SW480 (cell line): ENCODE measurements around the gene SLC29A2.

Experiments used
- DNase-seq: peaks from one replicate; pipeline ENCODE4 v3.0.0-alpha.2; 2016; ENCODE audit warnings: low spot score

SLC29A2 gene

GRCh38 chr11:66347425-66348276, 23.9 kb downstream of the SLC29A2 start, which contains the start of gene B4GAT1:
Gene B4GAT1 (minus strand): TSS chr11:66347629. CDS start chr11:66347545, 84 bp downstream.
- peak; percentile 91 for DNase-seq

- peak; percentile 21 for DNase-seq
Observed at GRCh38 chr11:66346476-66347424, 24.8 kb downstream of the SLC29A2 start.

DNA sequence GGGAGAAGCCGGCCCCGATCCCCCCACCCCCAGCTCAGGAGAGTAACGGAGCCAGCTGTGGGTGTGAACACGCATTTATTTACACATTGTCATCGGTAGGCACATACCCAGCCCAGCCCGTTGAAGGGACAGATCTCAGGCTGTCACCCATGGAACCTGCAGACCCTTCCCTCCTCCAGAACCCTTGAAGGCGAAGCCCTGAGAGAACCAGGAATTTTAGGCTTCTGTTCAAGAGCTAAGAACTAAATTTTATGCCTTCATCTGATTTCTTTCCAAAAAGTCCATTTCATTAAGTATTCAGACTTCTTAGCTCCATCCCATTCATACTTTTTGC, 26.3 kb downstream of the SLC29A2 start:
- no peak for DNase-seq

DNA sequence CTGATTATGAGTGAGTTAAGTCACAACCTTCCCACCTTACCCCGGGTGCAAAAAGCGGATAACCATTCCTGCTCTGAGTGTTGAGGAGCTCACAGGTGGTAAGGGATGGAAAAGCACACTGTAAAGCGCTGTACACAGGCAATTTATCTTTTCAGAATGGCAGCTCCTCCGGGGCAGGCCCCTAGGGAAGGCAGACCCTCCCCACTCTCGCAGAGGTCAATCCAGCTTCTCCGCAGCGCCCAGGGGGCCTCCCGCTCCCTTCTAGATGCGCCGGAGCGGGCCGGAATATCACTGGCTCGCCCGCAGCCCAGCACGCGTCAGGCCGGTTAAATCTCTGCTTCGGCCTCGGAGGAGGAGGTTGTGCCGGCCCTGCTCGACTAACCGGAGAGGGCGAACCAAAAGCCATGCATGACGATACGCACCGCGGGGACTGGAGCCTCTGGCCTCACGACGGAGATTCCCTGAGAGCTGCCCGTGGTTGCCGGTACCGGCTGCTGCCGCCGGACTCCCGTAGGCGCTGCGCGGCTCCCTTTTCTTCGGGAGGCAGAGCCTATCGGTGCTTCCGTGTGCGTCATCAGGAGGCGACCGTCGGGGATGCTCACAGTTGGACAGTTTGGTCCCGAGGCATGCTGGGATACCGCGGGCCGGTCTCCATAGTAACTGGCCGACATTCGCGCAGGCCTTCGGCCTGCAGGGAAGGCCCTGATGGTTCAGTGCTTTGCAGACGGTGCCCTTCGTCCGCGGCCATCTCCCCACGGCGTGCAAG, 26.8 kb downstream of the SLC29A2 start, which contains the start of gene BRMS1:
Gene BRMS1, minus strand, starts transcription at position 555 of the 766 bp plus-strand sequence. CDS start 2,870 bp downstream, outside the sequence.
- DNase-seq = peak; percentile 96

GRCh38 chr11:66343176-66343575, 28.4 kb downstream of the SLC29A2 start:
- DNase-seq = no peak

DNA sequence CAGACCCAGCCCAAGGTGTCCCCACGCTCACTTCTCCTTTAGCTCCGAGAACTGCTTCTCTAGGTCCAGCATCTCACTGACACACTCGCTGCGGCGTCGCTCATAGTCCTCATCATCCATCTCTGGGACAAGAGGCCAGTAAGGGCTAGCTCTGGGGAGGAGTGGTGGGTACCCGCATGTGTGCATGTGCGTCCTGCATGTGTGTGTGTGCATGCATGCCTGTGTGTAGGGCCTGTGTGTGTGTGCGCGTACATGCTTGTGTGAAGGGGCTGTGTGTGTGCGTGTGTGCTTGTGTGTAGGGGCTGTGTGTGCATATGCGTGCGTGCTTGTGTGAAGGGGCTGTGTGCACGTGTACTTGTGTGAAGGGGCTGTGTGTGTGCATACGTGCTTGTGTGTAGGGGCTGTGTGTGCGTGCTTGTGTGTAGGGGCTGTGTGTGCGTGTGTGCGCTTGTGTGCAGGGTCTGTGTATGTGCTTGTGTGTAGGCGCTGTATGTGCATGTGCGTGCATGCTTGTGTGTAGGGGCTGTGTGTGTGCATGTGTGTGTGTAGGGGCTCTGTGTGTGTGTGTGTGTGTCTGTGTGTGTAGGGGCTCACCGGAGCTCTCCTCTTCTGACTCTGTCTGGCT, 29.9 kb downstream of the SLC29A2 start:
- no peak for DNase-seq

- DNase-seq = no peak
Observed at GRCh38 chr11:66340596-66341501, 30.7 kb downstream of the SLC29A2 start.

DNA sequence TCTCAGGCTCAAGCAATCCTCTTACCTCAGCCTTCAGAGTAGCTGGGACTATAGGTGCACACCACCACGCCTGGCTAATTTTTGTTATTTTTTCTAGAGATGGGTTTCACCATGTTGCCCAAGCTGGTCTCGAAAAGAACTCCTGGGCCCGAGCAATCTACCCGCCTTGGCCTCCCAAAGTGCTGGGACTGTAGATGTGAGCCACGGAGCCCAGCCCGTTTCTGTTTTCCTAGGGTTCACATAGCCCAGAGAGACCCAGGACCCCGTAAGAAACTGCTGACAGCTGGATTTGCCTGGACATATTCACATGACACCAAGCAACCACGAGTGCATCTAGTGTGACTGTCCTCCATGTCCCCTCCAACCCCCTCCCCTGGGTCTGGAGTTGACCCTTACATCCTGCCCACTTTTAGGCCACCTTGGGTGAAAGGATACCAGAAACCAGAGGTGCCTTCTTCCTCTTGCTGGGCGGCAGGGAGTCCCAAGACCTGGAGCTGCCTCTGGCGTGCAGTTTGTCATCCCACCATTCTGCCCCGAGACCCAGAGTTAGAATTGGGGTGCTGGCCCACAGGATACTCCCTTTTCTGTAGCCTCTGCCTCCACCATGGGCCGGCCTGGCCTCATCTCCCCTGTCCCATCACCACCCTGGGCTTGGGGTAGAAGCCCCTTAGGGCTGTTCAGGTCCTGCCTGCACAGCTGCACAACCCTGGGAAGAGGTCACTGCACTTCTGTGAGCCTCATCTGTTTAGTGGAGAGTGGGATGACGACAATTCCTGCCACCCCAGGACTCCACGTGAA, 31.7 kb downstream of the SLC29A2 start:
- DNase-seq = no peak

- DNase-seq = no peak
Observed at GRCh38 chr11:66339162-66339675, 32.3 kb downstream of the SLC29A2 start.

DNA sequence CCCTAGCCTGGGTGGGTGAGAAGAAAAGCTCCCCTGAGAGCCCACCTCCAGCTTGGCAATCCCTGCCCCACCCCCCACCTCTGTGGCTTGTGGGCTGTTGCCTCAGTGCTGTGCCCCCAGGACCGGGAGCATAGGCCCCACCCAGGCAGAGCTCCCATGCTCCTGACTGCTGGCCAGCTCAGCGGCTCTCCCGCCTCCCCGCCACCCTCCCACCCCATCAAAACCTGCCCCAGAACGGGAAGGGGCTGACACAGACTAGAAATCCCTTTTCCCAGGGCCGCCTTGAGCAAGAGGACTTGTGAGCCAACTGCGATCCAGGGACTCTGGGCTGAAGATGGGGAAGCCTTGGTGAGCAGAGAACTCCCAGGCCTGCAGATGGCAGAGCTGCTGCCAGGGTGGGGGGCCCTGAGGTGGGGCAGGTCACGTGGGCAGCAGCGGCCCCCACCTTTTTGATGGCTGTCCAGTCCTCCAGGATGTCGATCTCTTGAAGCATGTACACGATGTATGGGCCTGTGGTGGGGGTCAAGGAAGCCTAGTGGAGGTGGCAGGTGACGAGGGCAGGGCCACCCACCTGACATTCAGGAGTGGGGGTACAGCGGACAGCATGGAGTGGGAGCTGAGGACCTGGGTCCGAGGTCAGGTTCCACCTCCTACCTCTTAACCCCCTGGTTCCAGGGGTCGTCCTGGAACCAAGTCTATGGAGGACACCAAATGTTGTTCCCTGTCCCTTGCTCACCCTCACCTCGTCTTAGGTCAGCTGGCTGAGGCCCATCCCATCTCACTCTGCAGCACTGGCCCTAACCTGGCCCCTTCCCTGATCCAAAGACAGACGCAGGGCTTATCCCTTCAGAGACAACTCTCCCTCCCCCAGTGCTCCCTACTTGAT, 33.0 kb downstream of the SLC29A2 start:
- no peak for DNase-seq

GRCh38 chr11:66337103-66337899, 34.3 kb downstream of the SLC29A2 start:
- DNase-seq = no peak

DNA sequence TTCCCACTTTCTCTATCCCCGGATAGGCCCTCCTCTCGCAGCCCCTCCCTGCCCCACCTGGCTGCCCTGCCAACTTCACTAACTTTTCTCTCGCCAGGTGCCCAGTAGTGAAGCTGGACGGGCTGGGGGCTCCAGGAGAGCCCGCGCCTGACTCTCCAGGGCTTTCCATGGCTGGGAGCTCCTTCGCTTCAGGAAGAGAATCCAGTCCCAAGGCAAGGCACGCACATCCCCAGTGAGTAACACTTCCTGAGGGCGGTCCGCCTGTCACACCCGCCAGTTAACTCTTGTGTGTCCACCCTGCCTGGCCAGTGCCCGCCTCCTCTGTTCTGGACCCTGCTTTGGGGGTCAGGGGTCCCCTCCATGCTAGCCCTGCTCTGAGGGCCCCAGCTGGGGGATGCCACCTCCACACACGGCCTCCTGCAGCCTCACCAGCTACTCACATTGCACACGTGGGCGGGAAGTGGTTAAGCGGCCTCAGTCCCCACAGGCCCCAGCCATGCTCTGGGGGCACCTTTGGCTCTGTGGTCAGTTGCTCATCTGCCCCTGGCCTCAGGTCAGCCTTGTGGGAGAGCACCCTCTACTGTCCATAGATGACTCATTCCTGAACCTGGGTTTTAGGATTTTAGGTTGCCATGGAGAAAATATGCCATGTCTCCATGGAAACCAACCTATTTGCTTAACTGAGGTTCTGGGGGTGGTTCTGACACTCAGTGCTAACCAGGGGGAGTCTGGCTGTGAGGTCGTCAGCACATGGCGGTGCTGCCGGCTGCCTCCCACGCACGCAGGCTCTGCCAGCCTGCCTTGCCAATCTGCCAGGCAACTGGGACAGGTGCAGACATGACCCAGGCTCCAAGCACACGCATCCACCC, 35.1 kb downstream of the SLC29A2 start, which contains the start of gene RIN1:
Gene RIN1, minus strand, starts transcription at position 201 of the 869 bp plus-strand sequence. Its CDS starts 32 bp downstream, at position 169.
- DNase-seq = peak; percentile 90

DNA sequence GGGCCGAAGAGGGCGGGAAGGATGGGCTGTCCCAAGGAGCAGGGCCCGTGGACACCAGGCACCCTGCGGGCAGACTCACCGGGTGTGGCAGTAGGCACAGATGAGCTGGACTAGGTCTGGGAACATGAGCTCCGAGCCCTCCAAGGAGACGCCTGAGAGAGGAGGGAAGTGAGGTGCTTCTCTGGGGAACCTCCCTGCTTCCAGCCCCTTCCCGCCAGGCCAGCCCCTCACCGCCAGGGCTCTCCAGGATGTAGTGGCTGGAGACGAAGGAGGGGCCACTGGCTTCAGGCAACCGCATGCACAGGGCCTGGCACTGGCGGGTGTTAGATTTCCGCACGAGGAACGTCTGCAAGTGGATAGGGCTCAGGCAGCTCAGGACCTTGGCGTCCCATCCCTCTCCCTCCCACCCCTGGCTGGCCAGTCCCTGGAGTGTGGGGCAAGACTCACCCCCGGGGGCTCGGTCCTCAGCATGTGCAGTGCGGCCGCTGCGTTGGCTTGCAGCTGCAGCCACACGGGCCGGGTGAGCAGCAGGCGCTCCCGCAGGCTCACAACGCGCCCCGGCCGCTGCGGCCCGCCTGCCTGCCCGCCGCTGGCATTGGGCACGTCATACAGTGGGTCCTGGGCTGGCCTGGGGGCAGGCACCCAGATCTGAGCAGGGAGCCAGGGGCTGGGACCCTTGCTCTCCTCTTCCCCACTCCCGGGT, 35.9 kb downstream of the SLC29A2 start:
- DNase-seq = peak; percentile 36

DNA sequence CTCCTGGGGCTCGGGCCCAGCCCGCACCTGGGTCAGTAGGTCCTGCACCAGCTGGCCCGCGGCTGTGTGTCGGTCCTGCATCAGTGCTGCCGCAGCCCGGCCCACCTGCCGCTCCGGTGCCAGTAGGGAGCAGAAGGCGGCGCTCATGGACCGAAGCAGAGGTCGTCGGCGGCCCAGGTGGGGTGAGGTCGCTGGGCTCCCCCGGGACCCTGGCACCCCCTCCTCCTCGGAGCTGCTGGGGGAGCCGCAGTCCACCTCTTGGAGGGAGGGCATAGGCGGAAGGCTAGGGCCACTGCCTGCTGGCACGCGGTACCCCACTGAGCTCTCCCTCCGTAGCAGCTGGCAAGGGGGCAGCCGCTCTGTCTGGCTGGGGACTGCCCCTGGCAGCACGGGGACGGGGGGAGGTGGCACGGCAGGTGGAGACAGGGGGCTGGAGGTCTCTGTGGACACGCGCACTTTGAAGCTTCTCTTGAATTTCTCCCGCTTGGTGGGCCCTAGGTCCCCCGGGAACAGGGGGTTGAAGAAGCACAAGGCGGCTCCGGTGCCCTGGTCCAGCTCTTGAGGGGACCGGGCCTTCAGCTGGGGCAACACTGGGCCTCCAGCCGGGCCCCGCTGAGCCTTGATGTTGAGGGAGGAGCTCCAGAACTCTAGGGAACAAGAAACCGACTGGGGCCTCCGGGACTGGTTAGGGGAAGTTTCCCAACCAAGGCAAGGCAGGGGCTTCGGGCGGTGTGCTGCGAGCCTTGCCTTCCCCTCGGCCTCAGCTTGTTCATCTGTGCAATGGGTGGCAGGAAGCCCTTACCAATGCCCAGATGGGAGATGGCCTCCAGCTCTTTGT, 36.7 kb downstream of the SLC29A2 start:
- DNase-seq = no peak
